DMS 273 (cell line): Measurements from ENCODE around the gene CELA3A.
"Not testable (repeated sequence)": the region's sequence is repeated elsewhere in the genome, so short reads cannot be mapped to it uniquely, and the experiment has no call there.

Experiments used
- DNase-seq: peaks from one replicate; lab custom pipeline; 2025; ENCODE audit not compliant: unreplicated experiment; lab: John Stamatoyannopoulos, UW

Gene CELA3A

GRCh38 chr1:22001409-22001808 is at the start of gene CELA3A:
Gene CELA3A (plus strand): TSS chr1:22001657. CDS start chr1:22001675, 18 bp downstream.
- peak; percentile 38 for DNase-seq

- no peak for DNase-seq
These were observed 48.5 kb upstream of the CELA3A start for GRCh38 chr1:21952786-21953520.

- no peak for DNase-seq
These were observed 46.4 kb upstream of the CELA3A start for GRCh38 chr1:21955058-21955457.

GRCh38 chr1:21955501-21956281 is 45.8 kb upstream of the CELA3A start:
- DNase-seq: no peak

DNA sequence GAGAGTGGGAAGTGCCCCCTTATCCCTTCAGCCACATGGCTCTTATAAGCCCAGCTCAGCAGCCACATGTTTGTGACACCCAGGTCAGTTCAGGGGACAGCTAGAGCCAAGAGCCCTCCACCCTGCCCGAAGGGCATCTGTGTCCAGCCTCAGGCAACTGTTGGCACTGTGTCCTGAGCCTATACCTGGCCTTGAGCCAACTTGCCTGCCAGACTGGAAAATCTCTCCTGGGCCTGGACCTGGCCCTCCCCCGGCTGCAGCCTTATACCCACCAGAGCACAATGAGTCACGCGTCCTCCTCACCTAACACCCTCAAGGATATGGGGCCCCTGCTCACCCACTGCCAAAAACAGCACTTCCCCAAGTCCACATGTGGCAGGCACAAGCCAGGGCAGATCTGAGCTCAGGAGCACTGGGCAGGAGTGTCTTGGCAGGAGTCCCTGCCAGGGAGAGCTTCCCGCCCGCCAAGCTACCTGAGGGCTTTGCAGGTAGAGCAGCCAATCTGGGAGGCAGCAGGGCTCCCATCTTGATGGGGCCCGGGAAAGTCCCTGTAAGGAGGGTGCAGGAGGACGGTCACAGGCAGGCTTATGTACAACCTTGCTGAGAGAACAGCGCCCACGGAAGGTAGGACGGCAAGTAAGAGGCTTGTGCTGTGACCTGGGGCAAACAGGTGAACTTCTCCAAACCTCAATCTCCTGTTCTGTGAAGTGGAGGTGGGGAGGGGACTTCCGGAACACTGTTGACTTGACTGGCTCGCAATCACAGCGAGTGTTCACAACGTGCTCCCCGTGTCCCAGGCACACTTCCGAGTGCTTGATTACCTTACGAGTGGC is 44.5 kb upstream of the CELA3A start:
- no peak for DNase-seq

DNA sequence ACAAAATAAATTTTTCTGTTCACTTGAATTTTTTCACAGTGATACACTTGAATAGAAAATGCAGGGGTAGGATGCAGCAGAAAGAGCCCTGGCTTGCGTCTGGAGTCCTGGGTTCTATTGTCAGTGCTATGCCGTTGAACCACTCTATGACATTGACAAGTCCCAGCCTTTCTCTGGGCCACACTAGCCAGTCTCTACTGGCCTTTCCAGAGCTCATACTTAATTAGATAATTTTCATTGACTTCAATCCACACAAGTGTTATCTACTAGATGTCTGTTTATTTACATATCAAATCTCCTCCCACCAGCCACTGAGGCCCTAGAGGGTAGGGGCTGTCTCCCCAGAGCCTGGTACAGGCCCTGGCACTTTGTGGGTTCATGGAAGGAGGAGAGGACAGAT is 40.1 kb upstream of the CELA3A start:
- DNase-seq: no peak

DNA sequence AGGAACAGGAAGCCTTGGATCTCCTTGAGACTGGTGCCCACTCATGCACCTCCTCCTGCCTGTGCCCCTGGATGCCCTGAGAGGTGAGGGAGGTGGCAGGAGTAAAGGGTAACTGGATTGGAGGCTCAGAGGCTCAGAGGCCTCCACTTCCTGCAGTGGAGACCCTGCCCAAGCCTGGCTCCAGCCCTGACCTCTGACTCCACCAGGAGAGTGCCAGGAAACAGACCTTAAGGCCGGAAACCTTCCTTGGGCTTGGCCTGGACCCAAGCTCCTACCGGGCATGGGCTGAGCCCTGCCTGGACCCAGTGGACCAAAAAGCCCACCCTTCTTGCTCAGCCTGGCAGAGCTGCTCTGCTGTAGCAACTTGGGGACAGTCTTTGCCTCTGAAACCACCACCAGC is 39.7 kb upstream of the CELA3A start:
- no peak for DNase-seq

- DNase-seq: peak; percentile 85
These were observed 37.8 kb upstream of the CELA3A start for GRCh38 chr1:21963477-21964217.

DNA sequence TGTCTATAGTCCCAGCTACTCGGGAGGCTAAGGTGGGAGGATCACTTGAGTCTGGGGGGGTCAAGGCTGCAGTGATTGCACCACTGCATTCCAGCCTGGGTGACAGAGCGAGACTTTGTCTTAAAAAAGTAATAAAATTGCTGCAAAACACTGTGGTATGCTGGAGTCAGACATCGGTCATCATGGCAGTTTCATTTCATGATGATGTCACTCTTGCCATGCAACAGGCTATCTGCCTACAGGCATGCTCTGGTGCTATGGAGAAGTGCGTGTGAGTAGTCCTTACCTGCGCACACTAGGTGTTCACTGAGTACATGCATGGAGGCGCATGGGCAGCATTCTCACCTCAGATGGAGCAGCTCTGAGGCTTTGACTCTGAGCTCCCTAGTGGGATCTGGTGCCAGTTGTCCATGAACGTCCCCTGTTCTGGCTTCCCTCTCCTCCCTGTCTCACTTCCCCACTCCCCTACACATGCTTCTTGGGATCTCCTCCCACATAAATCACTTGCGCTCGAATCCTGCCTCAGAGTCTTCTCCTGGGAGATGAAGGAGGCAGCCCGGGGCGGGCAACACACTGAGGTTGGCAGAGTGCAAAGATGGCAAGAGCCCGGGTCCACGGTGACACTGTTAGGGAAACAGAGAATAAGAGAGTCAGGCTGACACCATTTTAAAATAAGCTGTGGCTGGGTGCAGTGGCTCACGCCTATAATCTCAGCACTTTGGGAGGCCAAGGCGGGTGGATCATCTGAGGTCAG is 35.0 kb upstream of the CELA3A start:
- no peak for DNase-seq

DNA sequence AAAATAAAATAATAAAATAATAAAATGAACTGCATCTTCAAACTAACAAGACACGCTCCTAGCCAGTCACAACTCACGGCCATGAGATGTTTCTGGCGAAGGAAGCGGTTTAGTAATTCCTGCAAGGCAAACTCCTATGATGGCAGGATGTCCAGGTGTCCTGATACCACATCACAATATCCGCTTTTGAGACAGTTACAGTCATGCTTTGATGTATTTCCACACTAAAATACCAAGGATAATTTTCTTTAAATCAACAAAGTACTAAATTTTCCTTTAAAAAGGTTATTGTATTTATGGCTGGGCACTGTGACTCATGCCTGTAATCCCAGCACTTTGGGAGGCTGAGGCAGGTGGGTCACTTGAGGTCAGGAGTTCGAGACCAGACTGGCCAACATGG is 34.2 kb upstream of the CELA3A start:
- not testable (repeated sequence) for DNase-seq

DNA sequence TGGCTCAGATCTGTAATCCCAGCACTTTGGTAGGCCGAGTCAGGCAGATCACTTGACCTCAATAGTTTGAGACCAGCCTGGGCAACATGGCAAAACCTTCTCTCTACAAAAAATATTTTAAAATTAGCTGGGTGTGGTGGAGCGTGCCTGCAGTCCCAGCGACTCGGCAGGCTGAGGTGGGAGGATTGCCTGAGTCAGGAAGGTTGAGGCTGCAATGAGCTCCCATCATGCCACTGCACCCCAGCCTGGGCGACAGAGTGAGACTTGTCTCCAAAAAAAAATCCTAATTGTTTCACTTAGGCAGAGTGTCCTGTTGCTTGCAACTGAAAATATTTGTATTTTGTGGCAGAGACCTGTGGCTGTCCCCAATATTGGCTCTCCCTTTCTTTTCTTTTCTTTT is 32.4 kb upstream of the CELA3A start:
- not testable (repeated sequence) for DNase-seq

- not testable (repeated sequence) for DNase-seq
These were observed 30.9 kb upstream of the CELA3A start for GRCh38 chr1:21970523-21970922.

- DNase-seq: not testable (repeated sequence)
These were observed 28.4 kb upstream of the CELA3A start for GRCh38 chr1:21972973-21973441.

- not testable (repeated sequence) for DNase-seq
These were observed 27.5 kb upstream of the CELA3A start for GRCh38 chr1:21973948-21974347.

DNA sequence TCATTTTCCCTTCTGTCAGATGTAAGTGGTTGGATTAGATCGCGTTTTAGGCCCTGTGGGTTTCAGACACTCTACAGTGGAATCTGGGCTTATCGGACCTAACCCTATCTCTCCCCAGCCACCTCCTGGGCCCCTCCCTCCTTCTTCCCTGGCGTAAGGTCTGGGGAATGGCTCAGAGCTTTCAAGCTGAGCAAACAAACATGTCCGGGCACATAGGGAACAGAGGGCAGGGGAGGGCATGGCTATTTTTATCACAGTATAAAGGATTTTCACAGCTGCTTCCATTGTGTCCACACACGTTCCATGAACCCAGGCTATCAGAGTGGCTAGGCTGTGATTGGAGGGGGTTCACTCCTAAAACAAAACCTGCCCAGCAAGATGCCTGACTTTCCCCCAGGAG is 26.8 kb upstream of the CELA3A start:
- DNase-seq: peak; percentile 81

- DNase-seq: not testable (repeated sequence)
These were observed 26.2 kb upstream of the CELA3A start for GRCh38 chr1:21975296-21975695.

DNA sequence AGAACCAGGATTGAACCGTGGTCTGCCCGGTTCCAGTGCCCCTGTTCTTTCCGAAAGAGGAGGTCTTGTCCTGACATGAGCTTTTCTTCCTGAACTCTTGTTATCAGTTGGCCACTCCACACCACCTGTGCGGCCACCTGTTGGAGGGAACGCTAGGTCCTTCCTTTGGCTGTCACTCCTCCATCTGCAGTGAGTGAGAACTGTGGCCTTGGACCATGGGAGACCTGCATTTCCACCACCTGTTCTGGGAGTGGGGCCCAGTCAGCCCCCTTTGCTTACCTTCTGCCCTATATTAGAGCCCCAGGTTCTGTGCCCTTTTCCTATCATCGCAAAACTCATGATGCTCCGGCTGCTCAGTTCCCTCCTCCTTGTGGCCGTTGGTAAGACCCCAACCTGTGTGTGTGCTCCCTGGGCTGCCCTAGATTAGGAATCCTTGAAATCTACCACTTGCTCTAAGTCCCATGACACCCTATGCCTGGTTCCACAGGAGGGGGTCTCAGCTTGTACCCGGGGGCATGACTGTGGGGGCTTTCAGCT is 24.7 kb upstream of the CELA3A start, which contains the start of gene CELA3B:
Gene CELA3B (plus strand): TSS at position 320 of the 537 bp plus-strand sequence. CDS start 18 bp downstream, at position 338.
- peak; percentile 25 for DNase-seq

GRCh38 chr1:21978209-21978608 is 23.2 kb upstream of the CELA3A start:
- not testable (repeated sequence) for DNase-seq

DNA sequence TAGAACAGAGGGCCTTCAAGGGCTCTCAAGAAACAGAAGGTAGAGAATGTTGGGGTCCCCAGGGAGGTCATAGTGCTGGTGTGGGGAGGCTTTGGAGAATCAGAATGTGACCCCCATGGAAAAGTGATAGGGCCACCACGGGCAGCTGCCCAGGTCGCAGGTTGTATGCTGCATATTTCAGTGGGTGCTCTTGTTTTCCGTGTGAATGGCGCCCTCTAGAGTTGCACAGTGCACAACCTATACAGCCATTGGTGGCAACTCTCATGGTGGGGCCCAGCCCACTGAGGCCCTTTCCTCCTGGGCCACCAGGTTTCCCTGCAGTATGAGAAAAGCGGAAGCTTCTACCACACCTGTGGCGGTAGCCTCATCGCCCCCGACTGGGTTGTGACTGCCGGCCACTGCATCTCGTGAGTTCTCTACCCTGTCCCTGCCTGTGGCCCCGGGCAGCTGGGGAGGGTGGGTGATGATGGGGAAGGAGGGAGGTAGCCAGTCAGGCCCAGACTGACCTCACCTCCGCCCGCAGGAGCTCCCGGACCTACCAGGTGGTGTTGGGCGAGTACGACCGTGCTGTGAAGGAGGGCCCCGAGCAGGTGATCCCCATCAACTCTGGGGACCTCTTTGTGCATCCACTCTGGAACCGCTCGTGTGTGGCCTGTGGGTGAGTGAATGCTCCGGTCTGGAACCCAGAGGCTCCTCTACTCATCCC is 20.8 kb upstream of the CELA3A start:
- DNase-seq: not testable (repeated sequence)
